Renal pelvis (tissue), 12 donors: ENCODE measurements around the gene CNPY1. TPM values are rescaled to one million over a fixed set of nuclear protein-coding genes. Genes with fewer than 3 reads are reported as not detected.
"Not testable (repeated sequence)": the region's sequence is repeated elsewhere in the genome, so short reads cannot be mapped to it uniquely, and the experiment has no call there.

Source experiments
- DNase-seq: peaks from one replicate; pipeline ENCODE4 v3.0.0-alpha.2; 2013
- long read RNA-seq, 16 experiments: transcript quantifications; one replicate each; lab custom pipeline, GENCODE V29; 2026
- polyA plus RNA-seq, 3 donors: library from polyadenylated mRNA; unstranded; fragments of 120-200 nt; gene quantifications; one replicate each; pipeline ENCODE4 v1.2.1, GENCODE V29; 2013; ENCODE audit not compliant: insufficient read length in 3 of 3

Gene CNPY1
- not detected for polyA plus RNA-seq
- long read RNA-seq, donor 1 = 0 reads
- long read RNA-seq, donor 2 = 0 reads
- long read RNA-seq, donor 3 = 0 reads
- long read RNA-seq, donor 4 = 0 reads
- long read RNA-seq, donor 5 = 0 reads
- long read RNA-seq, donor 6 = 0 reads
- long read RNA-seq, donor 7 = 0 reads
- long read RNA-seq, donor 8 = 0 reads
- long read RNA-seq, donor 9 = 0 reads
- long read RNA-seq, donor 10 = 0 reads
- long read RNA-seq, donor 11 = 0 reads
- long read RNA-seq, donor 12 = 0 reads
- long read RNA-seq, donor 13 = 0 reads
- long read RNA-seq, donor 14 = 0 reads
- long read RNA-seq, donor 15 = 0 reads
- long read RNA-seq, donor 16 = 0 reads

DNA sequence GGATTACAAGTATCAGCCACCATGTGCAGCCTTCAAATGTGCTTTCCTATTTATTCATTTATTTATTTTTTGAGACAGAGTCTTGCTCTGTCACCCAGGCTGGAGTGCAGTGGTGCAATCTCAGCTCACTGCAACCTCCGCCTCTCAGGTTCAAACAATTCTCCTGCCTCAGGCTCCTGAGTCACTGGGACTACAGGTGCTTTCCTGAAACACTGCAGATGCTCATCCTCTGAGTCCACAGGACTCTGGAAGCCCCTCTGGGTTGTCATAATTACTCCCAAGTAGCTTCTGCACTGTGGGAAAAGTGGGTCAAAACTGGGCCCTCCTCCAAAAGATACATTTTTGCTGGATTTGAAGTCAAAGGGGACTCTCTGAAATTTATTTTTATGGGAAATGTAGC is at the start of gene CNPY1:
Gene CNPY1, minus strand, starts transcription at position 111 of the 400 bp plus-strand sequence. CDS start 630 bp downstream, outside the sequence.
- DNase-seq = not testable (repeated sequence)

DNA sequence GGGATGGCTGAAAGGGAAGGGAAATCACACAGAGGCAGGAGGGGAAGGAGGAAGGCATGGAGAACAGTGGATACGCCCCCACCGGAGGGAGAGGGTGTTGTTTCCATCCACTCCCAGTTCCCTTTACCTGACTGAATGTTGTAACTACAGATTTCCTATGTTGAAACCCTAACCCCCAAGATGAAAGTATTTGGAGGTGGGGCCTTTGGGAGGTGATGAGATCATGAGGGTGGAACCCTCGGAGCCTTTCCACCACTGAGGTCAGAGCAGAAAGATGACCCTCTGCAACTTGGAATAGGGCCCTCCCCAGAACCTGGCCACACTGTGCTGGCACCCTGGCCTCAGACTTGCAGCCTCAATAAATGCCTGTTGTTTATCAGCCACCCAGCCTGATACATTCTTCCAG is 48.6 kb upstream of the CNPY1 start:
- no peak for DNase-seq

DNA sequence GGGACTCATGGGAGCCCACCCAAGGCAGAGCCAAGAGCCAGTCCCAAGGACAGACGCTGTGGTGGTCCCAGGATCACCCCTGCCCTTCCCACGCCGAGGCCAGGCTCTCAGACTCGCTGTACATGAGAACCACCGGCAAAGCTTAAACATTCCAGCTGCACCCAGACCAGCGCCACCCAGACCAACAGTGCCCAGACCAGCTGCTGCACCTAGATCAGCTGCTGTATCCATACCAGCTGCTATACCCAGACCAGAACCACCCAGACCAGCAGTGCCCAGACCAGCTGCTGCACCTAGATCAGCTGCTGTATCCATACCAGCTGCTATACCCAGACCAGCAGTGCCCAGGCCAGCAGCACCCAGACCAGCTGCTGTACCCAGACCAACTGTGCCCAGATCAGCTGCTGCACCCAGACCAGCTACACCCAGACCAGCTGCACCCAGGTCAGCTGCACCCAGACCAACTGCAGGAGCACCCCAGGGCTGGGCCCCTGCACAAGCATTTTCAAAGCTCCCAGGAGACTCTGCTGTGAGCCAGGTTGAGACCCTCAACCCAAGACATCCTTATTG is 47.9 kb upstream of the CNPY1 start:
- no peak for DNase-seq

DNA sequence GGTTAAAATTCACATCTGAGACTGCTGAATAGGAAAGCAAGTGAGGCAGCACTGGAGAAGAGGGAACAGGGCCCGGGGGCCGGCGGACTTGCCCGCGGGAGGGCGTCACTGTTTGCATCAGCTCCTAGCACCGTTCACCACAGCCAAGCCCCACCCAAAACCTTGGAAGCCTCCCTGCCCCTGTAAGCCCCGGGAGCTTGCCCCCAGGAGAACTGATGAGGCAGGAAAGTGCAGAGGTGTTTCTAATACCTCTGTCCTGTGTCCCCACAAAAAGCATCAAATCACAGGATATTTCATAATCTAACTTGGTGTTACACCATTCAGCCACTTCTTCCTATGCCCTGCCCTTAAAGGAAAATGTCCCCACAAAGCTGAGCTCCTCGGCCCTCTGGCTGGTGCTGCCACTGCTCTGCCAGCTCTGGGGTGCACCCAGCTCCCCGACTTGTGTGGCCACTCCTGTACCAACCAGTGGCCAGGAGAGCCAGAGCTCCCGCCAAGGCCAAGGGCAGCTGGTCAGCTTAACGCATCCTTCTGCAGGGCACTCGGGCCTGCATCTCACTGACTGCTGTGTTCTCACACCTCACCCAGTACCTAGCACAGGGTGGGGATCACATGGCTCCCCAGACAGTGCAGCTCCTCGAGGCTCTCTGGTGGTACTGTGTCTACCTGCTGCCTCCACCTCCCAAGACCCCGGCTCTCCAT is 47.3 kb upstream of the CNPY1 start:
- DNase-seq = no peak

DNA sequence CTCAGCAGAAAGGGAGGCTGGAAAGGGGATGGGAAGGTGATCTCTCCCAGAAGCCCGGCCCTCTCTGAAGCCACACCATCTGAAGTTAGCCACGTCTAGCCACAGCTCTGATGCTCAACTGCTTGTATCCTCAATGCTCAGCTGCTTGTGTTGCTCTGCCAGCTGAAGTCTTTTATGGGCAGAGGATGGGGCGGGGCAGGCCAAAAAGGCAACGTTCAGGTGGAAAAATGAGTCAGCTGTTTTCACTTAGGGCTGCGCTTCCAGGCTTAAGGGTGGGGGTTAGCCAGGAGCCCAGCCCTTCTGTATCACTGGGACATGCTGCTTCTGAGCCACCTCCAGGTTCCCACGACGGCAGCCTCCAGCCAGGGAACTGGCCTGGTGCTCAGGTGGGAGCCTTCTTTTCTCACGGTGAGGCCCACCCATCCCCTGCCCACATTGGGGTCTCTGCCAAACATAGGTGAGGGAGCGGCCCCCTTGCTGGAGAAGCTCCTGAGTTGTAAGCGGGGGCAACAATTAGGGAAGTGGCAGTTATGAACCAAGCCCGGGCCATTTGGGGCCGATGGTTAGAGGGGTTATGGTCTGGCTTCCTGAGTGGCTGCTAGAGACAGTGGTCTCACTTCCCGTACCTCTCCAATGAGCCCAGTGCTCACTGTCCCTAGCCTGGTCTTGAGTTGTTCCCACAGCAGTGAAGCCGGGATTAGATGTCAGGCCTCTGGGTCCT is 44.9 kb upstream of the CNPY1 start:
- DNase-seq = no peak

DNA sequence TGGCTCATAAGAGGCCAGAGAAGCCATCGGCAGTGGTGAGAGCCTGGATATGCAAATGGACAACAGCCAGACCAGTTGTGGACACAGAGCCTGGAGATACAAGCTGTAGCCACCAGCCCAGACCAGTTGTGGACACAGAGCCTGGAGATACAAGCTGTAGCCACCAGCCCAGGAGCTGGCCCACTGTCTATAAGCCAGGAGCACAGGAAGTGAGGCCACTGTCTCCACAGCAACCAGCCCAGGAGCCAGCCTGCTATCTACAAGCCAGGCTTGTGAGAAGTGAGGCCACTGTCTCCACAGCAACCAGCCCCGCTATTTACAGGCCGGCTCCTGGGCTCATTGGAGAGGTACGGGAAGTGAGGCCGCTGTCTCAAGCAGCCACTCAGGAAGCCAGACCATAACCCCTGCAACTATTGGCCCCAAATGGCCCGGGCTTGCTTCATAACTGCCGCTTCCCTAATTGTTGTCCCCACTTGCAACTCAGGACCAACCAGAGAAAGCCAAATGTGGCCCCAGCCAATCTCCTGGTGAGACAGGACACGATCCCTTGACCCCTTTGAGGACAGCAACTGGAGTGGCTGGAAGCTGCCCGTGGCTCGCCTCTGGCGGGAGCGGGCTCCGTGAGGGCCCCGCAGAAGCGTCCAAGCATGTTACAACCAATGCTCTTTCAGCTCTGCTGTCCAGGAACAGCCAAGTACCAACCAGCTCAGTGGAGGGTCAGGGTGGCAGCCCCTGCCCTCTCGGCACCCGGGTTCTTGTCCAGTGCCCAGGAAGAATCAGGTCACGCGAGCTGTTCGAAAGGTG is 44.1 kb upstream of the CNPY1 start:
- DNase-seq = peak; percentile 8

DNA sequence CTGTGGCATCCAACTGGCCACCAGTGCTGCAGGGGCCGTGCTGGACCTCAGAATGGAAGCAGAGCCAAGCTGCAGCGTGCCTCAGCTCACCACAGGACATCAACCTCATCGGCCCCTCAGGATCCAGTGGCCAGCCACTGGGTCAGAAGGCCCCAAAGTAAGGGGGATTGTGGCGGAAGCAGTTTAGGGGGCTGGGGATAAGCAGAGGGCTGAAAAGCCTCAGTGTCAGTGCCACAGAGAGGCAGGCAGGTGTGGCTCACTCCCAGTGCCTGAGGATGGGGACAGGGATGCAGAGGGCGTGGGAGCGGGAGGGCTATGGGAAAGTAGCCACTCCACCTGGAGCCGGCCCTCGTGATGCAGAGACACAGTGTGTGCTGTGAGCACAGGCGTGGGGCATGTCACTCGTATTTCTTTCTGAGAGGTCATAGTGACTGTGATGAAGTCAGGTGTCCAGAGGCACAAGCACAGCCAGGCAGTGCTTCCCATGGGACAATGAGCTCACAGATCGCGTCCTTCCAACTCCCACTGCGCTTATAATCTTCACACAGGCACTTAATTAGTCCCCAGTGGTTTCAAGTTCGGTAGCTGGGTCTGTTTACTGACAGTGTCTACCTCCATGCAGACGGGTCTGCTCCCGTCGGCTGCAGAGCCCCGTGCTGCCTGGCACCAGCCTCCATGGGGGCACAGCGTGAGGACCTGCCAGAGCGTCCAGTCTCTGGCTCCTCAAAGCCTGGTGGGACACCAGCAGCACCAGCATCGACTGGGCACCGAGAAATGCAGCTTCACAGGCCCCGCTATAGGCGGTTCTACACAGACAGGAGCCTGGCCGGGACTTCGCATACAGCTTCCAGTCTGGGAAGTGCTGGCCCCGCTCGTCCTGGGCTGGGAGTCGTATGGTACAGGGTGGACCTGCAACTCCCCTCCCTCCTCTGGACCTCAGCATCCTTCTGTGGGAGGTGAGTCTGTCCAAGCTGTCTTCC is 42.9 kb upstream of the CNPY1 start:
- DNase-seq = no peak

DNA sequence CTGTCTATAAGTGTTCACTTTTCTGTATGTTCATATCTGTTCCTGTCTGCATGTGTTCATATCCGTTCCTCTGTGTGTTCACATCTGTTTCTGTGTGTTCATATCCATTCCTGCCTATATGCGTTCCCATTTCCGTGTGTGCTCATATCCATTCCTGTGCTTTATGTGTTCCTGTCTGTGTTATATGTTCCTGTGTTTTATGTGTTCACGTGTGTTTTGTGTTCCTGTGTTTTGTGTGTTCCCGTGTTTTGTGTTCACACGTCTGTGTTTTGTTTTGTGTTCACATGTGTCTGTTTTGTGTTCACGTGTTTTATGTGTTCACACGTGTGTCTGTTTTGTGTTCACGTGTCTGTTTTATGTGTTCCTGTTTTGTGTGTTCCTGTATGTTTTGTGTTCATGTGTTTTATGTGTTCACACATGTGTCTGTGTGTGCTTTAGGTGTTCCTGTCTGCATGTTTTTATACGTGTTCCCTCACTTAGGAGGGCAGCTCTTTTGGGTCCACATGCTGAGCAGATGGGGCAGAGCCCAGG is 42.2 kb upstream of the CNPY1 start:
- DNase-seq = no peak

DNA sequence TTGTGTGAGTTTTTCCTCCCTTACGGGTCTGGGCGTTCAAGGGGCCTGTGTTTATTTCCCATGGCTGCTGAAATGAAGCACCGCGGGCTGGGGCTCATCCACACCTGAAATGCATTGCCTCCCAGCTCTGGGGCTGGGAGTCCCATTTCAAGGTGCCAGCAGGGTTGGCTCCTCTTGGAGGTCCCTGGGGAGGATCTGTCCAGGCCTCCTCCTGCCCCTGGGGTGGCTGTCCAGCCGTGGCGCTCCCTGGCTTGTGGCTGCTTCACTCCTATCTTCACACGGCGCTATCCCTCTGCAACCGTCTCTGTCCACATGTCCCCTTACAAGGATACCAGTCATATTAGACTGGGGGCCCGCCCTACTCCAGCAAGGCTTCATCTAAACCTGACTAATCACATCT is 41.1 kb upstream of the CNPY1 start:
- no peak for DNase-seq

DNA sequence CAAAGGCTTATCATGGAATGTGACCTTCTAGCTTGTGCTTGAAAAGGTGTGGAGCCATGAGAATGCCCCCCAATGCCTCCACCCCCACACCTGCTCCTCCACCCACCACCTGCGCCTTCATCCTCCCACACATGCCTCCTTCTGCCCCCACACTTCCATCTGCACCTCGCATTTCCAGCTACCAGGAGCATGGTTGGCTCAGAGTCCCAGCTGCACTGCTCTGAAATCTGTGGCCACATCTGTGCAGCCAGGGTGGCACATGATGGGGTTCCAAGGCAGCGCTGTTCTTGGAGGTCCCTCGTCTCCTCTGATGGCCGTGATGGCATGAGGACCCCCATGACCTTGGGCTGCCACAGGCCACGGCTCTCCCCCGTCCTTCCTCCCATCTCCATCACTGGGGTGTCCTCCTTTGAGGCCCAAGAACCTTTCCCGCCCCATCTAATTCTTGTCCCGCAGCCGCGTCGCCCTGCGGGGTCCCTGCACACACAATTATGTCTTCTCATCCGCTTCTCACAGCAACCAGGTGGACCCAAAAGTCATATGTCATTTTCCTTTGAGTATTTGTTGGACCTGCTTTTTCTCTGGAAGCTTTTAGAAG is 40.6 kb upstream of the CNPY1 start:
- no peak for DNase-seq

DNA sequence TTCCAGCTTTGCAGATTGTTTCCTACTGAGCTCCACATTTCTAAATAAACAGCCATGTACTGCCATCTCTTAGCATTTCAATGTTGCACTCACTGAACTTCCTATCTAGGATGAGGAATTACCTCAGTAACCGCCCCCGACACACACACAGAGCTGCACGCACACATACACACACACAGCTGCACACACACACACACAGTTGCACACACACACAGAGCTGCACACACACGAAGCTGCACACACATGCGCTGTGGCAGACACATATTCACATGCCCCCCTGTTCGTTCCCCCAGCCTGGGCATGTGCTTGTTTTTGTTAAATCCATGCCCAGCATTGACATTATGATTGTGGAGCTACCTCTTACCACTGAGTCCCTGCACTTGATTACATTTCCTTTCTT is 39.6 kb upstream of the CNPY1 start:
- DNase-seq = no peak

DNA sequence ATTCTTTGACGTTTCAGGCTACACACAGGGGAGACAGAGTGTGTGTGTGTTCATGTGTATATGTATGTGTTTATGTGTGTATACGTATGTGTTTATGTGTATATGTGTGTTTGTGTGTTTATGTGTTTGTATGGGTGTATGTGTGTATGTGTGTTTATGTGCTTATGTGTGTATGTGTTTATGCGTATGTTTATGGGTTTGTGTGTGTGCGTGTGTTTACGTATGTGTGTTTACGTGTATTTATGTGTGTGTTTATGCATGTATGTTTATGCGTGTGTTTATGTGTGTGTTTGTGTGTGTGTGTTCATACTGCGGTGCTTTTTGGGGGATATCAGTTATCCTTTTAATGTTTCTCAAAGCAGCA is 39.2 kb upstream of the CNPY1 start:
- DNase-seq = no peak

DNA sequence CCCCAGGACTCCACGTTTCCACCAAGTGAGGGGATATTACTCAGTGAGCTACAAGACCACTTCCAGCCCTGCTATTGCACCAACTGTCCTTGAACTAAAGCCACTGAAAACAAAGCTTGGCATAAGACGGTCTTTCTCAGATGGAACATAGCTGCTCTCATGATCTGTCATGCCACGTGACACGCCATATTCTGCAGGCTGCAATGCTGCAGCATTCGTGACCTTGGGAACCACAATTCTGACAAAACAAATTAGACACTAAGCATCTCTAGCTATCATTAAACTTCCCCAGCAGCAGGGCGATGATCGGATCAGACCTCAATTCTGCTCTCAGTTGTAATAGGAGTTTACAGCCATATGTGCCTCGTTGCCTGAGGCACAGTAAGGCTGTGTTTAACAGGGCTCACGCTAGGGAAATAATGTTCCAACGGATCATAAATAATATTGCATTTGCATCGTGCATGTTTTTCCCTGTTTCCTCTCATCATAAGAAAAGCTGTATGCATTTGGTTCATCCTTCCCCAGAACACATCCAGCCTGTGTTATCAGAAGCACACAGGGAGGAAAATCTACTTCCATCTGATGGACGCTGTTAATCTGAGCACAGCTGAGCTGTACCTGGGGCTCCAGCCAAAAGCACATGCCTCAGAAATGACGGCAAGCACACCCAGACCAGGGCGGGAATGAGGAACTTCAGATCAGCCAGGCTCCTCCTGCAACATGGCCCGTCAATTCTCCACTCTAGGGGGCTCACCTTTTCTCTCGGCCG is 38.6 kb upstream of the CNPY1 start:
- DNase-seq = no peak

DNA sequence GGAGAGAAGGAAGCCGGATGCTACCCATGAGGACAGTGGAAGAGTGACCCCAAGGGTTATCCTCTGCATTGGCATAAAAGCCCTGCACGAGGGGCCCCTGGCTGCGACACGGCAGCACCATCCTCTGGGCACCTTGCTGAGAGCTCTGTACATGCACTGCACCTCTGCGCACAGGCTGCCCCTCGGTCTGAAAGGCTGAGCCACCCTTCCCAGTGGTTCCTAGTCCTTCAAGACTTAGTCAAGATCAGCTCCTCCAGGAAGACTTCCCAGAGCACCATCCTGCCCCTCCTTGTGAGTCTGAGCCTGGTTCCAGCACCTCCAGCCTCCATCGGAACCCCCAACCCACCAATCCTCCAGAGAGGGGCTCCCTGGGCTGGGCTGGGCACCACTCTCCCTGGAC is 37.9 kb upstream of the CNPY1 start:
- DNase-seq = no peak

DNA sequence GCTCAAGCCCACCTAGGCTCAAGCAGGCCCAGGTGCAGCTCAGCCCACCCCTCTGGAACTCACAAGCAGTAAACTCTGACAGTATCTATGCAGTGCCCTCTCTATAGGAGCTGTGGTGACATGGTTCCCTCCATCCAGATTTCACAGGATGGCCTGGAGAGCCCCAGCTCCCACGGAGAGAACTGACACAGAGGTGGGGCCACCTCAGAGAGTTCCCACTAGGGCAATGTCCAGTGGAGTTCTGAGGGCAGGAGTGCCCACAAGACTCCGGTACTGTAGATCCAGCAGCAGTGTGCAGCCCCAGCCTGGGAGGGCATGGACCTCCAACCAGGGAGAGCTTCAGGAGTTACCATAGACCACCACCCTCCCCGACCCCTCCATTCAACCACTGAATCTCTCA is 37.3 kb upstream of the CNPY1 start:
- no peak for DNase-seq

DNA sequence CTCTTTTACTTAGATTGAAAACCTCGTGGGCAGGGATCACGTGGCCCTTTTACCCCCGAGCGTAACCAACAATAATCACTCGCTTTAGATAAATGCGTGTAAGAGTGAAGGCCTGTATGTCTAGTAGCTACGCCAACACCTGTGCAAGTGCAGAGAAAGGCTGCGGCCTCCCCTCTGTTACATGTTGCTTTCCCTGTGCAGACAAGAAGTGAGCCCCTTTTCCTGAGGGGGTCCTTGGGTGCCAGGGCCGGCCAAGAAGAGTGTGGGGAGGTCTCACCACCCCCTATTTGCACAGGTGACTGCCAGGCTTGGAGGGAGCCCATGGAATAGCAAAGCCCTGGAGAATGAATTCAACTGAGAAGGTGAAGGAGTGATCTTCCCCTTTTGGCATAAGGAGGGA is 35.6 kb upstream of the CNPY1 start:
- DNase-seq = no peak

DNA sequence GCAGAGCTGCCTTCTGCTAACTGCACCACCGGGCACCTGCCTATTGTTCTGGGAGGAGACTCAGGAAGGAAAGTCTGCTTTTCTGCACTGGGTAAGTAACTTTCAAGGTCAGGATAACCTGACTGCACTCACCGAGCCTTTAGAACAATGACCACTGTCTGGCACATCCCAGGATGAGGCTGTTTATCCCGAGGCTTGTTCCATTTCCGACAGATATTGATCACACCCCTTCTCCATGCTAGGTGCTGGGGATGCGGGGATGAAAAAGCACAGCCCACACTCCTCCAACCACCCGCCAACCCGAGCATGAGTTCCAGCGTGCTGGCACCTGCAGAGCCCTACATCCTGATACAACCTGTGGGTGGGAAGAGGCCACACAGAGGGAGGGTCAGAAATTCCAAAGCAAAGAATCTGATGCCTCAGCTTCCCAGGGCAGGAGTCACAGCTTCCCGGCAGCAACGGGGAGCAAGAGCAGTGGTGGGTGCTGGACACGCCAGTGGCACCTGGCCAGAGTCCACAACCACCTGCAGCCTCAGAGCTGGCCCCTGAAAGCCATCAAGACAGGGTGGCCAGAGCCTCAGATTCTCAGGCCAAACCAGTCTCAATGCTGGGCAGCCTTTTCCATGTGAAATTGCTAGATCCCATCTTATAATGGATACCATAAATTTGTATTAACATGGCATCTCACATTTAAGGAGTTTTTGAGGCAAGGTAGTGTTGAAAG is 34.9 kb upstream of the CNPY1 start:
- no peak for DNase-seq

DNA sequence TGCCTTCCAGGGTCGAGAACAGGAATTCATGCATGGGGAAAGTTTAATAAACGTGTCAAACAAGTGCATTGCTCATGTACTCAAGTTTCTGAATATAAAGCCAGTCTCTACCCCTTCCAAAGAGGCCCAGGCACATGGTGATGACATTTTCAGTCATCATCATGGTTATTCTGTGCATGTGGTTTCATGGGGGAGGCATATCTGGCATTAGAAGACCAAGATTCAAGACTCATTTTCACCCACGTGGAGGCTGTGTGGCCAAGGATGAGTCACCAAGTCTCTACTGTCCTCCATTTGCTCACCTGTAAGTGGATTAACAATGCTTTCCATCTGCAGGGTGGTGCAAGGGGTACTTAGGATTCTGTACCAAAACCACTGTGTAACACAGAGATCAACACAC is 34.0 kb upstream of the CNPY1 start:
- no peak for DNase-seq
